HL-60 (cell line): ENCODE measurements around the gene ZBTB7C.

ENCODE experiments used
- SPI1 ChIP-seq: IDR thresholded peaks from 2 replicates; pipeline ENCODE4 v1.6.1; 2012; ENCODE audit warnings: low read depth, mild to moderate bottlenecking, borderline replicate concordance
- TF ChIP-seq, protein P1 (sequence below): IDR thresholded peaks from one replicate; pipeline ENCODE4 v1.5.1; 2011; ENCODE audit warnings: low read length, control low read depth, inconsistent platforms; ENCODE audit not compliant: insufficient read depth
- TF ChIP-seq, protein P2 (sequence below): IDR thresholded peaks from 2 replicates; pipeline ENCODE4 v1.6.1; 2012; ENCODE audit warnings: low read depth; ENCODE audit not compliant: insufficient replicate concordance

DNA sequence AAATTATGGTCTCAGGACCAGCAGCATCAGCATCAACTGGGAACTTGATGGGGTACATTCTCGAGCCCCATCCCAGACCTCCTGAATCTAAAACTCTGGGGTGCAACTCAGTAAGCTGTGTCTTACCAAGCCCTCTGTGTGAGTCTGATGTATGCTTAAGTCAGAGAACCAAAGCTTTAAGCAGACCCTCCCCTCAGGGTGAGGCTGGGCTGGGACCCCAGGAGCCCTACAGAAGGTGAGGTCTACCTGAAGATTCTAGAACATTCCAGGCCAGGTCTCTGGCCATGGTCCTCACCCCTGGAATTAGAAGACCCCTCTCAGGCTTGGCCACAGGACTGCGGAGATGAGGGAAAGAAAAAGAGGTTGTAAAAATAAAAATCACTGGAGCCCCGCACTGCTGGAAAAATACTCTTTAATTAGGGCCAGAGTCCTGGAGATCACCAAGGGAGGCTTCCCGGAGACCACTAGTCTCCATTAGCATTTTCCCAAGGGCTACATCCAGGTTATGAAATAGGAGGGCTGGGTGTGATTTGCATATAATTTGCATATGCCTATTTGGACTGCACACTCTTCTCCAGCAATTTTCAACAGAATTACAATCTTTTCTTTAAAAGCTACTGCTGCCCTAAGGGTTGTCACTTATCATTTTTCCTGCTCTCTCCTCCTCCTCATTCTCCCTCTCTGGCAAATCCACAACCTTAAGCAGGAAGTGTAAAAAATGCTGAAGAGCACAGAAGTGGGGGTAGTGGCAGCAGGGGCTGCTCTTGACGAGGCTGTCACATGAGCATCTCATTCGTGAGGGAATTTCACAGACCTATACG is 100.2 kb downstream of the ZBTB7C start:
- TF ChIP-seq, protein P1, sequence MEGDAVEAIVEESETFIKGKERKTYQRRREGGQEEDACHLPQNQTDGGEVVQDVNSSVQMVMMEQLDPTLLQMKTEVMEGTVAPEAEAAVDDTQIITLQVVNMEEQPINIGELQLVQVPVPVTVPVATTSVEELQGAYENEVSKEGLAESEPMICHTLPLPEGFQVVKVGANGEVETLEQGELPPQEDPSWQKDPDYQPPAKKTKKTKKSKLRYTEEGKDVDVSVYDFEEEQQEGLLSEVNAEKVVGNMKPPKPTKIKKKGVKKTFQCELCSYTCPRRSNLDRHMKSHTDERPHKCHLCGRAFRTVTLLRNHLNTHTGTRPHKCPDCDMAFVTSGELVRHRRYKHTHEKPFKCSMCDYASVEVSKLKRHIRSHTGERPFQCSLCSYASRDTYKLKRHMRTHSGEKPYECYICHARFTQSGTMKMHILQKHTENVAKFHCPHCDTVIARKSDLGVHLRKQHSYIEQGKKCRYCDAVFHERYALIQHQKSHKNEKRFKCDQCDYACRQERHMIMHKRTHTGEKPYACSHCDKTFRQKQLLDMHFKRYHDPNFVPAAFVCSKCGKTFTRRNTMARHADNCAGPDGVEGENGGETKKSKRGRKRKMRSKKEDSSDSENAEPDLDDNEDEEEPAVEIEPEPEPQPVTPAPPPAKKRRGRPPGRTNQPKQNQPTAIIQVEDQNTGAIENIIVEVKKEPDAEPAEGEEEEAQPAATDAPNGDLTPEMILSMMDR, result no peak
- TF ChIP-seq, protein P2, sequence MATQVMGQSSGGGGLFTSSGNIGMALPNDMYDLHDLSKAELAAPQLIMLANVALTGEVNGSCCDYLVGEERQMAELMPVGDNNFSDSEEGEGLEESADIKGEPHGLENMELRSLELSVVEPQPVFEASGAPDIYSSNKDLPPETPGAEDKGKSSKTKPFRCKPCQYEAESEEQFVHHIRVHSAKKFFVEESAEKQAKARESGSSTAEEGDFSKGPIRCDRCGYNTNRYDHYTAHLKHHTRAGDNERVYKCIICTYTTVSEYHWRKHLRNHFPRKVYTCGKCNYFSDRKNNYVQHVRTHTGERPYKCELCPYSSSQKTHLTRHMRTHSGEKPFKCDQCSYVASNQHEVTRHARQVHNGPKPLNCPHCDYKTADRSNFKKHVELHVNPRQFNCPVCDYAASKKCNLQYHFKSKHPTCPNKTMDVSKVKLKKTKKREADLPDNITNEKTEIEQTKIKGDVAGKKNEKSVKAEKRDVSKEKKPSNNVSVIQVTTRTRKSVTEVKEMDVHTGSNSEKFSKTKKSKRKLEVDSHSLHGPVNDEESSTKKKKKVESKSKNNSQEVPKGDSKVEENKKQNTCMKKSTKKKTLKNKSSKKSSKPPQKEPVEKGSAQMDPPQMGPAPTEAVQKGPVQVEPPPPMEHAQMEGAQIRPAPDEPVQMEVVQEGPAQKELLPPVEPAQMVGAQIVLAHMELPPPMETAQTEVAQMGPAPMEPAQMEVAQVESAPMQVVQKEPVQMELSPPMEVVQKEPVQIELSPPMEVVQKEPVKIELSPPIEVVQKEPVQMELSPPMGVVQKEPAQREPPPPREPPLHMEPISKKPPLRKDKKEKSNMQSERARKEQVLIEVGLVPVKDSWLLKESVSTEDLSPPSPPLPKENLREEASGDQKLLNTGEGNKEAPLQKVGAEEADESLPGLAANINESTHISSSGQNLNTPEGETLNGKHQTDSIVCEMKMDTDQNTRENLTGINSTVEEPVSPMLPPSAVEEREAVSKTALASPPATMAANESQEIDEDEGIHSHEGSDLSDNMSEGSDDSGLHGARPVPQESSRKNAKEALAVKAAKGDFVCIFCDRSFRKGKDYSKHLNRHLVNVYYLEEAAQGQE, result no peak
- no peak for TF ChIP-seq SPI1
